Psoas muscle (tissue), 8 donors: ENCODE data around the gene PNPLA3. TPM values are rescaled to one million over a fixed set of nuclear protein-coding genes. Genes with fewer than 3 reads are reported as not detected.
A peak's percentile ranks its signal among the peaks of the same experiment; 100 is the strongest.

ENCODE experiments used
- ATAC-seq, 4 donors: fragments of 200-7000 bp; cut with Tn5 transposase; one replicate each; pipeline ENCODE4 v1.9.1; 2020; ENCODE audit warnings: moderate library complexity in 3 of 4, mild to moderate bottlenecking in 2 of 4
- DNase-seq, 2 donors: peaks; one replicate each; pipeline ENCODE4 v3.0.0-alpha.2; 2020
- H3K27ac ChIP-seq: fragments of 200-600 bp; one replicate; pipeline ENCODE4 v1.8.0; 2022
- H3K27me3 ChIP-seq, 3 donors: fragments of 200-600 bp in 1 of 3; one replicate each; pipeline versions ENCODE4 v1.6.1 to v1.8.0; 2013 to 2022; ENCODE audit warnings: low read length in 2 of 3, mild to moderate bottlenecking in 2 of 3, moderate library complexity in 1 of 3; ENCODE audit not compliant: insufficient read depth in 3 of 3
- H3K36me3 ChIP-seq, 2 donors: fragments of 200-600 bp in 1 of 2; one replicate each; pipeline versions ENCODE4 v1.6.1 to v1.8.0; 2013 to 2022; ENCODE audit warnings: low read depth in 1 of 2, mild to moderate bottlenecking in 1 of 2, moderate library complexity in 1 of 2; ENCODE audit not compliant: insufficient read depth in 1 of 2
- H3K4me1 ChIP-seq: fragments of 200-600 bp; one replicate; pipeline ENCODE4 v1.8.0; 2022
- H3K4me3 ChIP-seq: fragments of 200-600 bp; one replicate; pipeline ENCODE4 v1.8.0; 2022; ENCODE audit warnings: mild to moderate bottlenecking
- H3K9me3 ChIP-seq: fragments of 200-600 bp; one replicate; pipeline ENCODE4 v1.8.0; 2022
- WGBS, 3 donors: extraction: QIAGEN DNeasy Blood & Tissue Kit; methylation state at CpG; one replicate each; pipeline versions ENCODE4 v1.1.6 to v1.1.7; 2013; 5-methylcytosine and 5-hydroxymethylcytosine counted together
- intact Hi-C, 2 donors: fragments of 100-400 bp; cut with DNase I; formaldehyde crosslinking; loops; one replicate each; pipeline versions ENCODE4 v1.11.0 to v1.14.2; 2022
- polyA plus RNA-seq, 3 donors: library from polyadenylated mRNA; stranded (reverse); fragments of 200-250 nt; gene quantifications; one replicate each; pipeline ENCODE4 v1.2.3, GENCODE V29; 2013
- total RNA-seq, 4 donors: library from RNA; stranded (reverse); fragmentation: NEBNext Ultra II Directional in 2 of 4; extraction: Animal tissue kit (Norgen Biotek cat#: 25700) in 2 of 4; gene quantifications; one replicate each; pipeline versions ENCODE4 v1.2.1 to v1.2.4, GENCODE V29; 2021 to 2023
- TF ChIP-seq, protein P1 (sequence below): fragments of 200-600 bp; IDR thresholded peaks from one replicate; pipeline ENCODE4 v1.8.0; 2022; ENCODE audit warnings: antibody characterized with exemption
- donor health status: healthy with polysubstance abuse.
- donor health status: DM: no; HTN: no; CAD: no; lungs with moderate emphysema.
- donor health status: Bipolar disorder and iron deficiency.
- donor health status: healthy.
- donor health status: DM: yes; HTN: yes; CAD: no.
- donor health status: DM: no; HTN: no; CAD: no.
- donor health status: DM: no; HTN: no; CAD: no.
- donor health status: DM: yes; HTN: yes; CAD: no.

The PNPLA3 gene
- total and polyA plus RNA-seq, 7 donors, result 0.29 to 3.3 (median 0.61) TPM; not detected in 1

DNA sequence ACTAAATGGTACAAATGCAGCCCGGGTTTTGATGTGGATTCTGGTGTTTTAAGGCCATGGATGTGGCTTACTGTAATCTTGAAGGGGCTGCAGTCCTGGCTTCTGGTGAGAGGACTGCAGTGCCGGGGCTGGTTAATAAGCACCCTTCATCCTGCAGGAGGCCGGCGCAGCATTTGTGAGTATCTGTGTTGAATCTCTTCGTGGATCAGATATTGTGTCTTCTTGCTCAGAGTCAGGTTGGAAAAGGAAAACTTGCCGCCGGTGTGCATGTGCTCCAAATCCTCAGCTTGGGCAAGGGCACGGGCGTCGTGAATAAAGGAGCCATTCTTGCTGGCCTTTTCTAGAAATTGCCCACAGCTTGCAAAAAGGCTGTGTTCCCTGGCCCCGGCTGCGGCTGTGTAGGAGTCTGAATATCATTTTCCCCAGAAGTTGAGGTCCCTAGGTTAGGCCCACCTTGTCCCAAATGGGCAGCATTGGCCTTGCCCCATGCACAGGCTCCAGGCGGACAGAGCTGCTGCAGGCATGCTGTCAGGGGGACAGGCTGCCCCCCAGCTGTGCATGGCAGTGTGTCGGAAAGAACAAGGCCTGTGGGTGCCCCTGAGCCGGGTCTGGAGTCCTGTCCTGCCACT, 71.6 kb downstream of the PNPLA3 start:
- no peak for DNase-seq
- Histone ChIP-seq H3K27me3 (no peaks in the 10 kb centered on the region), H3K36me3 (peaks cover 0 to 80% of the 10 kb centered on the region in 2 donors), H3K4me3 (no peak overlapping the region), H3K27ac (no peak overlapping the region), H3K9me3 (no peaks in the 10 kb centered on the region), H3K4me1 (peaks cover 23% of the 10 kb centered on the region)
- no peak for ATAC-seq
- WGBS, 3 donors, result 93 to 97% (median 94%) methylated on average over 15 of the region's 15 CpGs
- intact Hi-C loops, result loop anchor here in 1 of 2 donors (2.0 to 10.0 kb wide), 3 partner anchors 94 to 630 kb away; partner anchors contain the start of gene RTL6
- TF ChIP-seq, protein P1, sequence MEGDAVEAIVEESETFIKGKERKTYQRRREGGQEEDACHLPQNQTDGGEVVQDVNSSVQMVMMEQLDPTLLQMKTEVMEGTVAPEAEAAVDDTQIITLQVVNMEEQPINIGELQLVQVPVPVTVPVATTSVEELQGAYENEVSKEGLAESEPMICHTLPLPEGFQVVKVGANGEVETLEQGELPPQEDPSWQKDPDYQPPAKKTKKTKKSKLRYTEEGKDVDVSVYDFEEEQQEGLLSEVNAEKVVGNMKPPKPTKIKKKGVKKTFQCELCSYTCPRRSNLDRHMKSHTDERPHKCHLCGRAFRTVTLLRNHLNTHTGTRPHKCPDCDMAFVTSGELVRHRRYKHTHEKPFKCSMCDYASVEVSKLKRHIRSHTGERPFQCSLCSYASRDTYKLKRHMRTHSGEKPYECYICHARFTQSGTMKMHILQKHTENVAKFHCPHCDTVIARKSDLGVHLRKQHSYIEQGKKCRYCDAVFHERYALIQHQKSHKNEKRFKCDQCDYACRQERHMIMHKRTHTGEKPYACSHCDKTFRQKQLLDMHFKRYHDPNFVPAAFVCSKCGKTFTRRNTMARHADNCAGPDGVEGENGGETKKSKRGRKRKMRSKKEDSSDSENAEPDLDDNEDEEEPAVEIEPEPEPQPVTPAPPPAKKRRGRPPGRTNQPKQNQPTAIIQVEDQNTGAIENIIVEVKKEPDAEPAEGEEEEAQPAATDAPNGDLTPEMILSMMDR, result no peak

DNA sequence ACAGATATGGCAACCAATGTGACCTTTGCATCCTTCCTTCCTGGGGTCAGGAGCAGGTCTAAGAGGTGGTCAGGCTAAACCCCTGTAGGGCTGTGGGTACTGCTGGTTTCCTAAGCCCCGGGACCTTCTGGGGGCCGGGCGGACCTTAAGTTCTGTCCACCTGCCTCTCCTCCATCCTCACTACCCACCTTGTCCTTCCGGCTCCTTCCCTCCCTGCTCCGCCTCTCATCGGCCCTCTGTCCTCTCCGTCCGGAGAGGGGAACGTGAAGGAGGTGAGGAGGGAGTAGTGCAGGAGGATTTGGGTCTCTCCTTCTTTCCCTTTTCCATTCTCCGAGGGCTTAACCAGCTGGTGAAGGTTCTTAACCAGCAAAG, 72.2 kb downstream of the PNPLA3 start:
- TF ChIP-seq, protein P1, result no peak
- Histone ChIP-seq H3K27ac (no peak overlapping the region), H3K27me3 (no peaks in the 10 kb centered on the region), H3K36me3 (peaks cover 0 to 74% of the 10 kb centered on the region in 2 donors), H3K4me3 (peak overlapping the region; percentile 25), H3K4me1 (peaks cover 23% of the 10 kb centered on the region), H3K9me3 (no peaks in the 10 kb centered on the region)
- intact Hi-C loops, result loop anchor here in 1 of 2 donors (2.0 to 10.0 kb wide), 3 partner anchors 93 to 629 kb away; partner anchors contain the start of gene RTL6
- no peak for ATAC-seq
- DNase-seq, result no peak
- 78 to 85% (median 79%) methylated on average over 10 of the region's 10 CpGs for WGBS, 3 donors

DNA sequence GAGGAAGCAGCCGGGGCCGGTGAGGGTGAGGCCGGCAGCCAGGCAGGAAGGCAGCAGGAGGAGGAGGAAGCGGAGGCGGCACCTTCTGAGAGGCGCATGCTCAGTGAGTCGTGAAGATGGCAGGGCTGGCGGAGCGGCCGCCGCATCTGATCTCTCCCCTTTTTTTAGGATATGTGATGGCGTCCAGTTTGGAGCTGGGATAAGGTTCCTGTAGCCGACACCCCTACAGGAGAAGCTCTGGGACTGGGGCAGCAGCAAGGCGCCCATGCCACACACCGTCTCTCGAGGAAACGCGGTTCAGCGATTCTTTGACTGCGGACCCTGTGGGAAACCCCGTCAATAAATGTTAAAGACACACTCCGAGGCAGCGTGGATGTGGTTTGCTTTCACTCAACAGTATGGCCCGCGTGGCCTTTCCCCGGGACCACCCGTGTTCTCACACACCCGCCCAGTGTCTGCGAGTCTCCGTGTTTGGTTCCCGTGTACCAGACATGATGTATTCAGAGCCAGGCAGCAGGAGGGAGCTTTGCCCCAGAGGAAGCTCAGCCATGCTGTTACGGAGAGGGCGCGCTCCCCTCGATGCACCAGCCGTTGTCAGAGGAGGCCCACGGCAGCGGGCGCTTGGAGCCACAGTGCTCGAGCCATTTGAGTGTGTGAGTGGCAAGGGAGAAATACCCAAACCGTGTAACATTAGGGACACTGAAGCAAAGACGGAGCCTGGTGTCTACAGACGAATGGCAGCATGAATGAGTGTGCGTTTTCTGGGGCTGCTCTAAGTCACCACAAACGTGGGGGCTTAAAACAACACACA, 72.8 kb downstream of the PNPLA3 start:
- Histone ChIP-seq H3K4me3 (peak overlapping the region; percentile 25), H3K36me3 (peaks cover 0 to 68% of the 10 kb centered on the region in 2 donors), H3K27me3 (no peaks in the 10 kb centered on the region), H3K27ac (no peak overlapping the region), H3K9me3 (no peaks in the 10 kb centered on the region), H3K4me1 (peaks cover 23% of the 10 kb centered on the region)
- TF ChIP-seq, protein P1, result no peak
- WGBS, 3 donors, result 81 to 84% (median 84%) methylated on average over 43 to 45 of the region's 45 CpGs
- DNase-seq, result peak; percentile 55 to 73
- no peak for ATAC-seq
- intact Hi-C loops, result loop anchor here in 1 of 2 donors (10.0 kb wide), 2 partner anchors 498 to 628 kb away; partner anchors contain the start of gene RTL6

DNA sequence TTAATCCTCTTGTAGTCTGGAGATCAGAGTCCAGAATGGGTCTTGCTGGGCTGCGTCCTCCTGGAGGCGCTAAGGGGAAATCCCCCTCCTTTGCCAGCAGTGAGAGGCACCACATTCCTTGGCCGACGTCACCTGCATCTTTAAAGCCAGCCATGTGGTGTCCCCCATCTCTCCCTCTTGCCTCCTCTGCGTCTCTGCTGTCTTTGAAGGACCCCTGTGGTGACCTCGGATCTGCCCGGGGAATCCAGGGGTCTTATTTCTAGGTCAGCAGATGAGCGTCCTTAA, 73.3 kb downstream of the PNPLA3 start:
- no peaks in the 10 kb centered on the region for H3K9me3 ChIP-seq
- H3K36me3 ChIP-seq, result peaks cover 0 to 63% of the 10 kb centered on the region in 2 donors
- DNase-seq (no peak), ATAC-seq (no peak)
- WGBS, 3 donors, result 70 to 79% (median 78%) methylated on average over 6 to 8 of the region's 8 CpGs
- H3K27me3 ChIP-seq, result no peaks in the 10 kb centered on the region
- peaks cover 23% of the 10 kb centered on the region for H3K4me1 ChIP-seq
- H3K27ac ChIP-seq, result no peak overlapping the region
- TF ChIP-seq, protein P1, result no peak
- intact Hi-C loops, result loop anchor here in 1 of 2 donors (10.0 kb wide), 2 partner anchors 498 to 628 kb away; partner anchors contain the start of gene RTL6
- no peak overlapping the region for H3K4me3 ChIP-seq

Other genes starting within 250 kb of the PNPLA3 start
- under 1 TPM; 0.34 to 0.84 (median 0.59) TPM for gene EFCAB6, start 111.5 kb upstream of the PNPLA3 start, total RNA-seq
- gene EFCAB6, start 111.5 kb upstream of the PNPLA3 start, polyA plus RNA-seq, result under 1 TPM; 0.07 to 0.53 (median 0.26) TPM
- not detected for gene SULT4A1, start 61.3 kb upstream of the PNPLA3 start, total RNA-seq
- gene SULT4A1, start 61.3 kb upstream of the PNPLA3 start, polyA plus RNA-seq, result under 1 TPM in 2 of 3 donors, not detected in 1; 0.08 to 0.23 TPM
- not detected for gene PNPLA5, start 31.8 kb upstream of the PNPLA3 start, total RNA-seq
- gene PNPLA5, start 31.8 kb upstream of the PNPLA3 start, polyA plus RNA-seq, result under 1 TPM in 2 of 3 donors, not detected in 1; 0.01 to 0.18 TPM
- 10 to 100 TPM; 59.3 to 95.0 (median 83.7) TPM for gene SAMM50, start 31.6 kb downstream of the PNPLA3 start, total RNA-seq
- gene SAMM50, start 31.6 kb downstream of the PNPLA3 start, polyA plus RNA-seq, result 100 to 1,000 TPM in 1 of 3 donors, 10 to 100 TPM in 2; 62.7 to 105 (median 80.0) TPM
- gene PARVB, start 100.5 kb downstream of the PNPLA3 start, total RNA-seq, result 100 to 1,000 TPM; 102 to 172 (median 163) TPM
- gene PARVB, start 100.5 kb downstream of the PNPLA3 start, polyA plus RNA-seq, result 100 to 1,000 TPM in 1 of 3 donors, 10 to 100 TPM in 2; 84.5 to 103 (median 88.8) TPM